HG03432 (cell line): Measurements from ENCODE around the gene MLPH.

Experiments
- ATAC-seq: cut with Tn5 transposase; IDR thresholded peaks from one replicate; pipeline ENCODE4 v1.9.1; 2021; ENCODE audit warnings: mild to moderate bottlenecking, moderate library complexity; ENCODE audit not compliant: unreplicated experiment

MLPH gene, protein sequence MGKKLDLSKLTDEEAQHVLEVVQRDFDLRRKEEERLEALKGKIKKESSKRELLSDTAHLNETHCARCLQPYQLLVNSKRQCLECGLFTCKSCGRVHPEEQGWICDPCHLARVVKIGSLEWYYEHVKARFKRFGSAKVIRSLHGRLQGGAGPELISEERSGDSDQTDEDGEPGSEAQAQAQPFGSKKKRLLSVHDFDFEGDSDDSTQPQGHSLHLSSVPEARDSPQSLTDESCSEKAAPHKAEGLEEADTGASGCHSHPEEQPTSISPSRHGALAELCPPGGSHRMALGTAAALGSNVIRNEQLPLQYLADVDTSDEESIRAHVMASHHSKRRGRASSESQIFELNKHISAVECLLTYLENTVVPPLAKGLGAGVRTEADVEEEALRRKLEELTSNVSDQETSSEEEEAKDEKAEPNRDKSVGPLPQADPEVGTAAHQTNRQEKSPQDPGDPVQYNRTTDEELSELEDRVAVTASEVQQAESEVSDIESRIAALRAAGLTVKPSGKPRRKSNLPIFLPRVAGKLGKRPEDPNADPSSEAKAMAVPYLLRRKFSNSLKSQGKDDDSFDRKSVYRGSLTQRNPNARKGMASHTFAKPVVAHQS

DNA sequence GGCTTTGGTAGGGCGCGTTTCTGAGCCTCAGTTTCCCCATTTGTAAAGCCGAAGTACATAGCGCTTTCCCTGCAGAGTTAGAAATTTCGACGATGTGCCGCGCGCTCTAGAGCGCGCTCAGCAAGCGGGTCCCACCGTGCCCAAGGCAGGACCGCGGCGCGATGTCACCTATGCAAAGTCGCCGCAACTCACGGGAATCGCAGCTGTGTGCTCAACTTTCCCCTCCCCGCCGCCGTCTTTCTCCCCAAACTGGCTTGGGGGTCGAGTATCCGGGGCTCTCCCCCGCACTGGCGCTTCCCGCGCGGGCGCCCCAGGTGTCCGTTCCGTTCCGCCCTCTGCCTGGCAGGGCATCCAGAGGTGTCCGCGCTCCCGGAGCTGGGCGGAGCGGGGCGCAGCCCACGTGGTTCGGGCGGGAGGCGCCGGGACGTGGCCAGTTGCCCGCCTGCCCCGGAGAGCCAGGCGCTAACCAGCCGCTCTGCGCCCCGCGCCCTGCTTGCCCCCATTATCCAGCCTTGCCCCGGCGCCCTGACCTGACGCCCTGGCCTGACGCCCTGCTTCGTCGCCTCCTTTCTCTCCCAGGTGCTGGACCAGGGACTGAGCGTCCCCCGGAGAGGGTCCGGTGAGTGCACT lies at the start of gene MLPH:
Gene MLPH (plus strand): TSS at position 433 of the 630 bp plus-strand sequence. CDS start 6,176 bp downstream, outside the sequence.
- no peak for ATAC-seq

DNA sequence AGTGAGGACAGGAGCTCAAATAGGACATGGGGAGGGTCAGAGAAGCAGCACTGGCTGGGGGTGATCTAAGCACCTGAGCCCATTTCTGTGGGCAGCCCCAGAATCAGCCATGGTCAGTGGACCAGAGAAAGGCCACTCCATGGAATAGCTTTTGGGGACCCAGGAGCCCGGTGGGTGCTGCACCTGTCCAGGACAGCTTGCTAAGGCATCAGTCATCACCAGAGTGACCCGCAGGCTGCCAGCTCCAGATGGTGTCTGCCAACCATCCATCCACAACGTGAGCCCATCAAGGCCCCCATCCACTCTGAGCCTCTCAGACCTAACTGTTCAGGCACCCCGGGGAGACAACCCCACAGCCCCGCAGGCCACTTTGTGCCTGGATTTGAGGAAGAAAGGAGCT lies 49.5 kb upstream of the MLPH start:
- ATAC-seq, result no peak

DNA sequence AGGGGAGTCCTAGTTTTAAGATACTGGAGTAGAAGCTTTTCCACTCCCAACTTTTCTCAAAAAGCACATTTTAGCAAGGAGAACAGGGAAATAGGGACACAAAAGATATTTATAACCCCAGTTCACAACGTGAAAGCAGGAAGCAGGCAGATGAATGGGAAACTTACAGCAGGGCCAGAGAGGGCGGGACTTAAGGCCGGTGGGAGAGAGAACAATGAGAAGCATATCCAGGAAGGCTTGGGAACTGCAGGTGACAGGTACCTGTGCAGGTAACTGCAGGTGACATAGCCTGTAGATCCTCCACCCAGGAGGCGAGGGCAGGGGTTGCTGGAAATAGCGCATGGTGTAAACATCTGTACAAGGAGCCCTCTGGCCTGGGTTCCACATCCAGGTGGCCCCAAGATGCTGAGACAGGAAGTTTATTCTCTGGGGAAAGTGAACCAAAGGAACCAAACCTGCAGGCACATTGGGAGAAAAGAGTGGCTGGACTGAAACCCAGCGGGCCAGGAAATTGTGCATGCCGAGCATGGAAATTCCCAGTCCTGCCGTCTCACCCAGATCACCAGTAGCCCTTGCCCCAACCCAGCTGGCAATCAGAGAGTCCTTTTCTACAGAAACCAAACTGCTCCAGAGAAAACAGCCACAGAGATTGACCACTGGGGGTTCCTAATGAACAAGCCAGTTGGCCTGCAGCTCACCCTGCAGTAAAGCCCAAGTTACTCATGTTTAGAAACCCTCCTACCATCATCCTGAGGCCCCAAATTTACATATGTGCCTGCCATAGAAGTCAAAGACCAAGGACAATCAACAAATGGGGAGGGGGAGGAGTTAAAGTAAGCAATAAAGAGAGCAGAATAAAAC lies 48.7 kb upstream of the MLPH start:
- no peak for ATAC-seq

DNA sequence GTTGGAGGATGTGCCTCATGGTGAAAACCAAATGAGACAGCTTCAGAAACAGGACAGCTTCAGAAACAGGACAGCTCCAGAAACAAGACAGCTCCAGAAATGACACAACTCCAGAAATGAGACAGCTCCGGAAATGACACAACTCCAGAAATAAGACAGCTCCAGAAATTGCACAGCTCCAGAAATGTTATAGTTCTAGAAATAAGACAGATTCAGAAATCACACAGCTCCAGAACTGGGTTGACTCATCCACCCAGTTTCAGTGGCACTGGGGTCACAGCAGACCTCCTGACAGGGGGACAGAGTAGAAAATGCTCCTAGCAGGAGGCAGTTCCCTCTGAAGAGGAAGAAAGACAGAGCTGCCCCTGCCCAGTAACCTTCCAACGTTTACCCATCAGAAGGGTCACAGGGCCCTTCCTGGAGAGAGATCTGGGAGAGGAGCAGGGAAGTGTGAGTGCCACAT lies 46.2 kb upstream of the MLPH start:
- ATAC-seq, result no peak

DNA sequence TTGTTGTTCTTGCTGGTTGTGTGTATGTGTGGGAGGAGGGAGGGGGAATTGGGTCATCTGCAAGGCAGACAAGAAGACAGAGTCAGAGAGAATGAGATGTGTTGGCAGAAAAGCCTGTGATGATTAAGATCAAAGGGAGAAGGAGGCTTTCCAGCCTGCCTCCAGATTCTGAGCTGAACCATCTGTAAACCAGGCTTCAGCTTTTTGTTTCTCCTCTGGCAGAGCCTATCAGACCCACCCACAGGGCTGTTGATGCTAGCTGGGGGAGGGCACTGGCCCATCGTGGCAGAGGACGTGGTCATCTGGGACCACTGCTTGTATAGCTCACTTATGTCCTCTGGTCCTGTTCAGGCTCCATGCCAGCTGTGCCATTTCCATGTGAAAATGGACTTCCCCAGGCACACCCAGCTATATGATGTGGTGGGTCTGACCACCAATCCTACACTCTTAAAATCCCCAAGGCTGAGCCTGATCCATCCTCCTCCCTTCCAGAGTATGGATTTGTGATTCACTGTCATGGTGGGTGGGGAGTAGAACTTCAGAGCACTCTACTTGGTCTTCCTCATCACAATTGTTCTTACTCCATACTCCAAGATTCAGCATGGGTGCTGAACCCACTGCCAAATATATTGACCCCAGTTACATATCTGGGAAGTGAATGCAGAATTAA lies 45.3 kb upstream of the MLPH start:
- ATAC-seq, result no peak

DNA sequence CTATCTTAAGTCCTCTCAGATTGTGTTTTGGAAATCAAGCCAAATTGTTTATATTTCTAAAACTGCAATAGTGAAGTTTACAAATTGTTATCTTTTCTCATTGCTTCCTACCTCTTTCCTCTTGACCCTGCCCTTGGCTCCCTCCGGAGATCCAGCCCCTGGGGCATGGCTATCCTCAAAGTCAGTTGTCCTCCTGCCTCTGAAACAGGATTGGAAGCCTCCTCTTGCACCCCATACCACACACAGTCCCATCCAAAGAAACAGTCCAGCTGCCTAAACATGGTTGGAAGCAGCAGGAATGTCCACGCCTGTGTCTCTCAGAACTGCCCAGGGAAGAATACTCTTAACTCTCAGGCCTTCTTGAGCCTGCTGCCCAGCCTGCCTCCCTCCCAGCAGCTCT lies 43.0 kb upstream of the MLPH start:
- no peak for ATAC-seq

DNA sequence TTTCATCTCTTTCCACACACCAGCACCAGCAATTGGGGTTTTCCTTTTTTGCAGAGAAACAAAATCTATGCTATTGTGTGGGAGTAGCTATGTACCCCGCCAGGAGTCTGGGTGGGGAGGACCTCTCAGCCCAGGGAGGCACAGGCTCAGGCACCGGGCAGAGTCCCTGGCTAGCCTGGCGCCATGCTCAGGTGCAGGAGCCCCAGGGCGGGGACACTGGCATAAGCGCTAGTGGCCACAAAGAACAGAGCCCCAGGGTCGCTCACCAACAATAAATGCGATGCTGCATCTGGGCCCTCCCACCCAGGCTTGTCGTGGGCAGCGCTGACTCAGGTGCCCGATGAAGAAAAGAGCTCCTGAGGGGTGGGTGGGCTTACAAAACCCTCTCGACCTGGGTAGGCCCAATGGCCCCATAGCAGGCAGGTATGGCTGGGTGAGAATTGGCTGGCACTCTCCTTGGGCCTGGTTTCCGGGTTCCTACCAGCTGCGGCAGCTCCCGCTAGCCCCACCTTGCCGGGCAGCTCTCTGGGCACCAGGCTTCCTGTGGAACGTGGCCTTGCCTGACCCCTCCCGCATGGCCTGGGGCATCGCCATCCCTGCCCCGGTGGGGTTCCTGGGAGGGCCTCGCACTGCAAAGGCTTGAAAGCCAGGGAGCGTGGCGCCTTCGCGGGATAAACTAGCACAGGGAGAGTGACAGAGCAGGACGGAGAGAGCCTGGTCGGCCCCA lies 41.3 kb upstream of the MLPH start:
- ATAC-seq, result no peak

DNA sequence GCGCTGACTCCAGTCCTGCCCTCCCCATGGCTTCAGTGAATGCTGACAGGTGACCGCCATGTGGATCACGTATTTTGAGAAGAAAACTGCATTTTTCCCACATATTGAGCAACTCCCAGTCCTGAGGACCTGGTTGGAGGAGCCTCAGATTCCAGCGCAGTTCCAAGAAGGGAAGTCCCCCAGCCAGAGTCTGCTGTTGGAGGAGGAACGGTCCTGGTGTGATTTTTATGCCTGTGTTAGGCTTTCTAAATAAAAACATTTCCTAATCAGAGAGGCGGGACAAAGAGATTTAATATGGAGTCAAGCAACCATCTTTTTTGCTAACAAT lies 40.7 kb upstream of the MLPH start:
- no peak for ATAC-seq

DNA sequence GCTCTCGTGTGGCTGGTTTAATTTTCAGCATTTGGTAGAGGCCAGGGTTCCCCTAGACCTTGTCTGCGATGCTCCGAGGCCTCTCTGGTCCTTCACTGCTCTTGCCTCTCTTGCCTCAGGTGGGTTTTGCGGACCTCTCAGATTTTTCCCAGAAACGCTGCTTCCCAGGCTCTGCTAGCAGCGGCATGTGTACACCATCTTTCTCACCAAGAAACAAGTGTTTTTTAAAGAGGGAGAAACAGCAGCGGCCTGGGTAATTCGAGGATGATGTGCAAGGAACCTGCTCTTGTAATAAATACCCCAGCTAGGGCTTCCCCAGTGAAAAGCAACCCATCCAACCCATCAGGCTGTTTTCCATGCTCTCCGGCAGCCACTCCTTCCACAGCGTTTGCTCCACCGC lies 39.6 kb upstream of the MLPH start:
- ATAC-seq, result no peak

DNA sequence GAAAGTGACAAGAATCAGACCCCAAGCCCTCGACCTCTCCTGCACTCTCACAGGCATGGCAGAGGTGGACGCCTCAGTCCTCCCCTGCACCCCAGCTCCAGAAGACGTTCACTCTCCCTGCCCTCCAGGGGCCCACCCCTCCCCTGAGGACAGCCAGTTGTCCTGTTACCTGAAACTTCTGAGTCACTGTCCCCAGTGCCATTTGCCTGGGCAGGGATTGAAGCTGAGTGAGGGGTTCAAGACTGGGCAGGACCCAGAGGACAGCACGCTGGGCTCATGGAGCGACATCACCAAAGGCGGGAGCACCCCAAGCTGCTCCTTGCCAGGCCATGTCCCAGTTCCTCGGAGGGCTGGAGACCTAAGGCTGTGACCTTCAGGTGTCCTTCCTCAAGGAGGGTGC lies 38.9 kb upstream of the MLPH start:
- ATAC-seq, result no peak

DNA sequence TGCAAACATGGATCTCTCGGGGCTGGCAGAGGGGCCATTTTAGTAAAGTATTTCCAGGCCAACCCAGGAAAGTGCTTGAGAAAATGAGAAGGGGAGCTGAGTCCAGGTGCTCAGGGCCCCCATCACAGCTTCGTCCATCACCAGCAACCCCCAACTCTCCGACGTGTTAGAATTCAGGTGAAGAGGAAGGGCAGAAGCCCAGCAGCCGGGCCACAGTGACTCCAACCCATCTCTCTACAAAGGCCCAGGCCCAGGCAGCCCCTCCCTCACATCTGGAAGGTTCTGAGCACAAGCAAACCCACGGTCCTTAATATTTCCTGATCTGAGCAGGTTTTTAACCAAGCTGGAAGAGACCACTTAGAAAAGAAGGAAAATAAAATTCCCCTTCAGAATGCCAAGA lies 38.4 kb upstream of the MLPH start:
- ATAC-seq, result no peak

DNA sequence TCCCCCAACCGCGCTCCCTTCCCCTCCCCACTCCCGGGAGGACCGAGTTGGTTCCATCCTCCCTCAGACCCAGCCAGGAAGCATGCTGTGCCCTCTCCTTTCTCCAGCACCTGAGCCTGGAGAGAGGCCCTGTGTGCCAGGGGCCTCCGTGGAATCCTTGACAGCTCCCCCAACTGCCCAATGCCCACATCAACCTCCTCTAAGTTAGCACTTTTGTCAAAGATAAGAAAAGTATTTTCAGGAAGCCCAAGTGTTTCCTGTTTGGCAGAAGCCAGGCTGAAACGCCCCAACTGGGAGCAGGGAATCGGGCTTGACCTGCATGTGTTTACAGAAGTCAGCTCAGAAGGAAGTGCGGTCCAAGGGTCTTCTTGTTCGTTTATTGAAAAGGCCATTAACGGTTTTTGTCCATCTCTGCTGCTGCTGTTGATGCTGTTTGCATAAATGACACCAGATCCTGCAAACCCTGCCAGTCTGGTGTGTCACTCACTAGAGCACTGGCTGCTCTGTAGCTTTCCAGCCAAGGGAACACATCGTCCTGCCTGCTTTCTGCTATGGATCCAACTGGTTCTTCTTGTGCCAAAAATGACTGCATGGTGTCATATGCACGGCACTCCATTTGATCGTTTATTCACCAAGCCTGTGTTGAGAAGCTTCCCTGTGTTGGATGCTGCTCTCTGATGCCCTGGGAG lies 37.7 kb upstream of the MLPH start:
- ATAC-seq, result no peak

DNA sequence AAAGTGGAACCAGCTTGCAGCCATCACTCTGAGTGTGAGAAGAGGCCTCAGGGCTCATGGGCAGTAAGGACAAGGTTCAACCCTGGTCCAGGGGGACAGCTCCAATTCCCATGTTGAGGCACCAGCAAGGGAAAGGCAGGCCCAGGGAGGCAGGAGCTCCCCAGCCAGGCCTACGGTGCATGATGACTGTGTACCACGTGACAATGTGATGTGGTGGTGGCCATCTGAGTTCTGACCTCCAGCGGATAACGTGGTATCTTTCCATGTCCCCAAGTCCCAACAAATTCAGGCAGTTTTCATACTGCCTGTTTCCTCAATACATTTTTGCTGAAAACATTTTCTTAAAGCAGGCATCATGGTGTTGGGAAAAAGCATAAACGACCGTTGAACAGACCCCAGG lies 36.9 kb upstream of the MLPH start:
- ATAC-seq, result no peak

DNA sequence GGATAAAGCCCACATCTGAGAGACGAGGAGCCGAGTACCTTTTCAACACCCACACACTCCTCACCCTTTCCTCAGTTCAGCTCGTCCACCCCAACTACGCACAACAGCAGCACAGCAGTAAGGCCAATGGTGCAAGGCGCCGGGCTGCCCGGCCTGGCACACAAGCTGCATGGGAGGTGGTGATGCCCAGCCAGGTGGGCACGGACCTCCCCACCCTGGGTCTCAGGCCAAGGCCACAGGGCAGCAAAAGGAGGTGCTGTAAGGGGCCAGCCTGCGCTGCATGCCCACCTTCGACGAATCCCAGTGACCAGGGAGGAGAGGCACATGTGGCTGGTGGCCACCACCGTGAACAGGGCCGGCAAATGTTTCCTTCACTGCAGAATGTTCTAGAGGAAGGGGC lies 36.5 kb upstream of the MLPH start:
- no peak for ATAC-seq

DNA sequence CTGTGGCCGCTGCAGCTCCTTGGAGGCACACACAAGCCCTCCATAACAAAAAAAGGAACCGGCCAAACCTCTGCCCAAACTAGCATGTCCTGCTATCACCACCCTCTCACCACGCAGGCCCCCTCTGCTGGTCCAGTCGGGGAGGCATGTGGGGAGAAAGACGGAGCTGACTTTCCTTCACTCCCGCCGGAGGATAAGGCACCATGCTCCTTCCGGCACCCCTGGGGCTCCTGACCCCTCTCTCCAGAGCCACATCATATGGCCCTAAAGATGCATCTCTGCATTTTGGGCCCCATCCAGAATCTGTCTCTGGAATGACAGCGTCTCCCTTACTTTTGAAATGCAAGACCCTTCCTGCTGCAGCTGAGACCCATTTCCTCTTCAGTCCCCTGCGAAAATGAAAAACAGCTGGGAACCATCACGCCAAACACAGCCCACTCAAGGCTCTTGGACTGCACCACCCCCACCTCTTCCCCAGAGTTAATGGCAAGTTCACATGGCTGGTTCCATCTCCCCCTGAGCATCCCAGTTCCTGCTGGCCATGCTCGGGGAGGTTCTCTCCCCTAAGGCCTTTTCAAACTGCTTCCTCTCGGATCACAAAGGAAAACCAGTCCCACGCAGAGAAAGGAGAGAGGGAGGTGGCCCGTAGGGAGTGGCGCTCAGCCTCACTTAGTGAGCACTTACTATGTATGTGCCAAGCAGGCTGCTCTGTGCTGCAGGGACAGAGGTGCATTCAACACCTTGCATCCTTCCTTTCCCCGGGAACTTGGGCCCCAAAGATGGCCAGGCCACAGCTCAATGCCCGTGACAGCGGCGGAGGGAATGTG lies 35.2 kb upstream of the MLPH start:
- no peak for ATAC-seq

DNA sequence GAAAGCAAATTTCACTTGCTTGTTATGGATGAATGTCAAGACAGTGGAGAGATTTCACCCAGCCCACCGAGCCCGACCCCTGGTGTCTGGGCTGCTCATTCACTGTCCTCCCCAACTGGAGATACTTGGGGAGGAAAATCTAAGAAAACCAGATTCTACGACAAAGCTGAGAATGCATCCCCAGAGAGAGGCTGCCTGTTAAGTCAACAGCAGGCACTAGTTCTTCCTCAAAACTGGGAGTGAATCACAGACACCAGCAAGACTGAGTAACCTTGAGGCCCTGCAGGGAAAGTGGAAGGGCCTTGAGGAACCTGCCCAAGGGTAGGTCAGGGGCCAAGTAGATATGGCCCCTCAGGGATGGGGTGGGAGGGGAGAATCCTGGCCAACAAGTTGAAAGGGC lies 34.2 kb upstream of the MLPH start:
- no peak for ATAC-seq

DNA sequence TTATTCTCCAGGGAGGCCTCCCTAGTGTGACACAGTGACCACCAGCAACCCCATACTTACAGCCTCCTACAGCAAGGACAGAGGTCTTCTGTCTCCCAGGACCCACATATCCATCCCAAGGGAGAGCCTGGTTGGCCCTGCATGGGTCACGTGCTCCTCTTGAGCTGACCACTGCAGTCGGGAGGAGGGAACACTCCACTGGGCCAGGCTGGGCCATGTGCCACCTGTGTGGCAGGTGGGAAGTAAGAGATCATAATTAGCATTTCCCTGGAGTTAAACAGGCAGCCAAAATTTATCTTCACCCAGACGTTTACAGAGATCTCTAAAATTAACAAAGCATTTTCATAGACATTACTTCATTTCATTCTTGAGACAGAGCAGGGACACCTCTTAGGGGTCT lies 33.4 kb upstream of the MLPH start:
- ATAC-seq, result no peak

DNA sequence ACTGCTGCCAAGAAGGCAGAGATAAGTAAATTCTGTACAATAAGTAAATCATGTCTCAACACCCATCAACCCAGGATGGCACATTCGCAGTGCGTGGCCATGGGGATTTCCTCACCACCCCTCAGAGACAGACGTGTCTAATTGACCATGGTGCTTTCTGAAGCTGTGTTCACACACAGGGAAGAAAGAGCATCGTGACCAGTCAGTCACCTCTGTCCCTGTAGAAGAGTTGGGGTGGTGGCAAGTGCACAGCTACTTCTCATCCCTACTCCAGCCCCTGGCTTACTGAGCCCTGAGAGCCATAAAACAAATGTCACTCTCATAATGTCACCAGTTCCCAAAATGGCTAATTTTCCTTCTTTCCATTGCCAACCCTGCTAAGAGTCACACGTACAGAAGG lies 31.3 kb upstream of the MLPH start:
- ATAC-seq, result peak; percentile 49
